GM19438 (cell line): ENCODE data around the gene REPS2.
"Not testable (repeated sequence)": the region's sequence is repeated elsewhere in the genome, so short reads cannot be mapped to it uniquely, and the experiment has no call there.

ENCODE experiments used
- ATAC-seq: cut with Tn5 transposase; IDR thresholded peaks from one replicate; pipeline ENCODE4 v1.9.1; 2021; ENCODE audit warnings: low read depth; ENCODE audit not compliant: unreplicated experiment

Gene REPS2

DNA sequence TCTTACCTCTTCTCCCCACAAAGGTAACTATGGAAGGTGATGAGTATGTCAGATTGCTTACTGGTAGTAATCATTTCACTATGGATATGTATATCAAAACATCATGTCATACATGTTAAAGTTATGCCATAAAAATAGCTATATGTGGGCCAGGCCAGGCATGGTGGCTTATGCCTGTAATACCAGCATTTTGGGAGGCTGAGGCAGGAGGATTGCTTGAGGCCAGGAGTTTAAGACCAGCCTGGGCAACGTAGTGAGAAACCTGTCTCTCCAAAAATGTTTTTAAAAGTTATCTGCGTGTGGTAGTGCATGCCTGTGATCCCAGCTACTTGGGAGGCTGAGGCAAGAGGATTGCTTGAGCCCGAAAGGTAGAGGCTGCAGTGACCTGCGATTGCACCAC is 16.2 kb downstream of the REPS2 start:
- ATAC-seq, result not testable (repeated sequence)

GRCh38 chrX:16963216-16963615 is 16.8 kb downstream of the REPS2 start:
- ATAC-seq, result no peak

DNA sequence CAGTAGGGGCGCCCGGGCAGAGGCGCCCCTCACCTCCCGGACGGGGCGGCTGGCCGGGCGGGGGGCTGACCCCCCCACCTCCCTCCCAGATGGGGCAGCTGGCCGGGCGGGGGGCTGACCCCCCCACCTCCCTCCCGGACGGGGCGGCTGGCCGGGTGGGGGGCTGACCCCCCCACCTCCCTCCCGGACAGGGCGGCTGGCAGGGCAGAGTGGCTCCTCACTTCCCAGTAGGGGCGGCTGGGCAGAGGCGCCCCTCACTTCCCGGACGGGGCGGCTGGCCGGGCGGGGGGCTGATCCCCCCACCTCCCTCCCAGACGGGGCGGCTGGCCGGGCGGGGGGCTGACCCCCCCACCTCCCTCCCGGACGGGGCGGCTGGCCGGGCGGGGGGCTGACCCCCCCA is 18.5 kb downstream of the REPS2 start:
- not testable (repeated sequence) for ATAC-seq

DNA sequence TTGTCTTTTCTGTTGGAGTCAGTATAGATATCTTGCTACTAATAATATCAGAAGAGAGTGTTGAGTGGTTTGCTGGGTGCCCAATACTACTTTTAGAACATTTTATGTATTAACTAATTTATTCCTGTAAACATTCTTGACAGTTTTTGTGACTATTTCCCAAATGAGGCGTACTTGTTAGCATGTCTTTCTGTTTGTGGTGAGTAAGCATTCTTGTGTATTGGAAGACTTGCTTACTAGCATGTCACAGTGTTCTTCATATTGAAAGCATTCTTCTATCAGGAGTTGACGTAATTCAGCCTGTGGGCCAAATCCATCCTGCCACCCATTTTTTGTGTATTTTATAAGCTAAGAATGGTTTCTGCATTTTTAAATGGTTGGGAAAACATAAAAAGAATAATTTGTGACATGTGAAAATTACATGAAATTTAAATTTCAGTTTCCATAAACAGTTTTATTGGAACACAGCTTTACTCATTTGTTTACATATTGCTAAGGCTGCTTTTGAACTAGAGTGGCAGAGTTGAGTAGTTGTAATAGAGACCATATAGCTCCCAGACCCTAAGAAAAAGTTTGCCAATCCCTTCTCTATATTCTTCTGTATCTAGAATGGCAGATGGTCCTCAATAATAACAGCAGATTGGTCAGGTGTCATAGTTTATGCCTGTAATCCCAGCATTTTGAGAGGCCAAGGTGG is 20.4 kb downstream of the REPS2 start:
- ATAC-seq, result no peak

- not testable (repeated sequence) for ATAC-seq
These were observed 22.3 kb downstream of the REPS2 start for GRCh38 chrX:16968753-16969152.

- ATAC-seq, result no peak
These were observed 24.5 kb downstream of the REPS2 start for GRCh38 chrX:16970977-16971376.

- ATAC-seq, result no peak
These were observed 25.2 kb downstream of the REPS2 start for GRCh38 chrX:16971694-16972093.

GRCh38 chrX:16975233-16975632 is 28.8 kb downstream of the REPS2 start:
- ATAC-seq, result no peak

GRCh38 chrX:16977771-16978170 is 31.3 kb downstream of the REPS2 start:
- ATAC-seq, result no peak

- ATAC-seq, result no peak
These were observed 31.9 kb downstream of the REPS2 start for GRCh38 chrX:16978193-16978984.

- ATAC-seq, result no peak
These were observed 32.8 kb downstream of the REPS2 start for GRCh38 chrX:16979226-16979625.

DNA sequence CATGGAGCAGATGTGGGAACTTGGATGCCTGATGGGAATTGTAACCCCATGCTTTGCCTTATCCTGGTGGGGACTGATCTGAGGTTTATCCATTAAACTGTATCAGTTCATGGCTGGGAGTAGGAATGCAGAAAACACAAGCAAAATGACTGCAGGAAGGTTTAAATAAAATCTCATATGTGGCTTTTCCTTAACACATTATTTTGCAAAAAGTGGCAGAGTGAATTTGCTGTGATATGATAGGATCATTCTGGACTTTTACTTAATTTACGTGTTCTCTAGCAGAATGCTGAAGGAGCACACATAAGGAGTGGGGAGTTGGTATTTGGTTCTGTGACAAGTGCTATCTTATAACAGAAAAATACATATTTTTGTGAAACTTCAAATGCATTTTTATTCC is 34.8 kb downstream of the REPS2 start:
- ATAC-seq, result no peak

DNA sequence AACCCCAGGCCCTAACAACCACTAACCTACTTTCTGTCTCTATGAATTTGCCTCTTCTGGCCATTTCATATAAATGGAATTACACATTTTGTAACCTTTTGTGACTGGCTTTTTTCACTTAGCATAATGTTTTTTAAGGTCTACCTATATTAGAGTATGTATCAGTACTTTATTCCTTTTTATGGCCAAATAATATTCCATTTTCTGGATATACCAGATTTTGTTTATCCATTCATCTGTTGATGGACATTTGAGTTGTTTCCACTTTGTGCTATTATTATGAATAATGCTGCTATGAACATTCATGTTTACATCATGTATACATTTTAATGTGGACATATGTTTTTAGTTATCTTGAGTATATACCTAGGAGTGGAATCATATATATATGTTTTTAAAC is 35.5 kb downstream of the REPS2 start:
- no peak for ATAC-seq

DNA sequence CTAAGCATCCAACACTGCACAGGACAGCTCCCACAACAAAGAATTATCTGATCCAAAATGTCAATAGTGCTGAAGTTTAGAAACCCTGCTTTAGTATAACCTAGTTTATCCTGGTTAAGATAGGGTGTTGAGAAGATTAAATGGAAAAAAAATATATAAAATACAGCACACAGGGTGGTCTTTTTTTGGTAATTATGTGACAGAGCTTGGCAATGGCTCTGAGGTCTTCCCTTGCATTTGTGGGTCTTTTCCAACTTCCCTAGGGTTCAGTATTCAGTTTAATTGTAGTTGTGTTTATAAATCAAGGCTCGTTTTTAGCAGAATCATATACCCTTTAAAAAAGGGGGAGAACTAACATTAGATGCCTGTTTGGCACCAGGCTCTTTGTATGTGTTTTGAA is 36.6 kb downstream of the REPS2 start:
- ATAC-seq, result no peak

DNA sequence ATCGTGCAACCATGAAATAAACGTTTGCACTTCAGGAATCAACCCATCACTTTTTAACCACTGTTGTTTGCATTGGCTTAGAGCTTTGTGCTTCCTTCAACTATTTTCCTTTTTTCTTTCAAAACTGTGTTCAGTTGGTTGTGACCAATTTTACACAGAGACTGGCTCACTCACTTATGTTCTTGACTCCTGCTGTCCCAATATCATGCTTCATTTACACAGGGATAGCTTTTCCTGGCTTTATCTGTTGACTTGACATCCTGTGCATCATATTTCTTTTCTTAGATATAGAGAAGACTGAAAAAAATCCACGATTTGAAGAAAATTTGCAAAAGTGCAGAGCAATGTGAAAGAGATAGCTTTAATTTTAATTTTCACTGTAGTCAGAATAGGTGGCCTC is 38.8 kb downstream of the REPS2 start:
- no peak for ATAC-seq

GRCh38 chrX:16986169-16986568 is 39.7 kb downstream of the REPS2 start:
- no peak for ATAC-seq

DNA sequence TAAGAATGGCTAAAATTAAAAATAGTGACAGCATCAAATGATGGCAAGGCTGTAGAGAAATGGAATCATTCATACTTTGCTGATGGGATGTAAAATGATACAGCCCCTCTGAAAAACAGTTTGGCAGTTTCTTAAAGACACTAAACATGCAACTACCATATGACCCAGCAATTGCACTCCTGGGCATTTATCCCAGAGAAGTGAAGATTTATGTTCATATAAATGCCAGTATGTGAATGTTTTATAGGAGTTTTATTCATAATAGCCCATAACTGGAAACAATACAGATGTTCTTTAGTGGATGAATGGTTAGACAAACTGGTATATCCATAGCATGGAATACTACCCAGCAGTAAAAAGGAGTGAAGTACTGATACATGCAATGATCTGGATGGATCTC is 43.3 kb downstream of the REPS2 start:
- no peak for ATAC-seq

DNA sequence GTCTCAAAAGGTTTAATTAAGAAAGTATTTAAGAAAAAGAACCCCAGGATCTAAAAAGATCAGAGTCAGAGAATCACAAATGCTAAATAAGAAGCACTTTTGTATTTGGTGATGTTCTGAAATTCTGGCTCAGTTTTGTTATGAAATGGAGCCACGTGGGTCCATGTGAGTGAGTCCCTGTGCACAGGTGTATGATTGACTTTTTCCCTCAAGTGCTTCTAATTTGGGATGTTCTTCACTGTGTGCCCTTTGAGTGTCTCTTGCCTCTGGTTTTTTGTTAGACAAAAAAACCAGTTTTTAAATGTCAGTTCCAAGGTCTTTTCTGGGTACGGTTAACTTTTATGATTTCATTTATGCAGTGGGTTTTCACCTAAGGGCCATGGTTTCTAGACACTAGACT is 44.4 kb downstream of the REPS2 start:
- no peak for ATAC-seq

DNA sequence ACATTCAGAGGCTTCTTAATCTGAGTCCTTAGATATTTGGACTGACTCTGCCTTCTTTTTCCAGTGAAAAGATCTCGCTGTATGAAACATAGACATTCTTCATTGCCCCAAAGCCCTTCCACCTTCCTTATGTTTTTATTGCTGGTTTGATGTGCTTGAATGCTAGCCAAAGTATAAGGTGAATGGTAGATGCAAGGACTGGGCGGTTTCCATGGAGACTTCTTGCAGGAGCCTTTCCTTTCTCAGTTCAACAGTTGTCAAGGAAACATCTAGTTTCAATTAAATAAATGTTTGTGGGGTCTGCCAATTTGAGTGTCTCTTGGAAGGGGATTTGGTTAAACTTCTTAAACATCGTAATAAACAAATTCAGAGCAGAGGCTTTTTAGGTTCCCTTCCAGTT is 46.0 kb downstream of the REPS2 start:
- ATAC-seq, result no peak

- no peak for ATAC-seq
These were observed 46.5 kb downstream of the REPS2 start for GRCh38 chrX:16992951-16993350.

- no peak for ATAC-seq
These were observed 47.4 kb downstream of the REPS2 start for GRCh38 chrX:16993791-16994318.

DNA sequence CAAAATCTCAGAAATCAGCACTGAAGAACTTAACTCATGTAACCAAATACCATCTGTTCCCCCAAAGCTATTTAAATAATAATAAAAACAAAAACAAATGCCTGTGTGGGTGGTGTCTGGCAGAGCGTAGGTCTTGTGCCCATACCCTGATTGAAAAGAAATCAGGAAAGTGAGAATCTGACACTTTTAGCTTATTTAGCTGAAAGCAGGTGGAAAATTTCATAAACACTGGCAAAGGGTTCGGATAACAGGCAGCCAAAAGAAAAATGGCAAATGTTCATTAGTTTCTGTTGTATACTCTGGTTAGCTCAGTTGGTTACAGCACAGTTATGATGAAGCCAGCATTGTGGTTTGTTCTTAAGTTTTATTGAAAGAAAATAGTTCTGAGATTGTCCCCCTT is 48.3 kb downstream of the REPS2 start:
- no peak for ATAC-seq
